ENCODE measurements around the gene TIMP2.
"Not testable (repeated sequence)": the region's sequence is repeated elsewhere in the genome, so short reads cannot be mapped to it uniquely, and the experiment has no call there.

TIMP2 gene

DNA sequence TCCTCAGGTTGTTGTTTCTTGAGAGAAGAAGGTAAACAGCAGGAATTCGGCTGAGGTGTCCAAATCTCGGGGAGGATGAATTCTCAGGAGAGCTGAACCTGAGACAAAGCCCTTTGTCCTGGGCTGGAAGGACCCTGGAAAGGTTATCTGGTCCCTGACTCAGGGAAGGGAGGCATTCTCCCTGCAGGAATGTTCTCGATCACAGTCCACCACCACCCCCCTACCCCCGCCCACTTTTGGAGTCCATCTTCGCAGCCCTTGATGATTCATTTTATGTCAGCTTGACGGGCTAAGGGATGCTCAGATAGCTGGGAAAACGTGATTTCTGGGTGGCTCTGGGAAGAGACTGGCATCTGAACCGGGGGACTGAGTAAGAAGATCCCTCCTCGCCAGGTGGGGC, 20.8 kb downstream of the TIMP2 start:
- no peak for DNase-seq

DNA sequence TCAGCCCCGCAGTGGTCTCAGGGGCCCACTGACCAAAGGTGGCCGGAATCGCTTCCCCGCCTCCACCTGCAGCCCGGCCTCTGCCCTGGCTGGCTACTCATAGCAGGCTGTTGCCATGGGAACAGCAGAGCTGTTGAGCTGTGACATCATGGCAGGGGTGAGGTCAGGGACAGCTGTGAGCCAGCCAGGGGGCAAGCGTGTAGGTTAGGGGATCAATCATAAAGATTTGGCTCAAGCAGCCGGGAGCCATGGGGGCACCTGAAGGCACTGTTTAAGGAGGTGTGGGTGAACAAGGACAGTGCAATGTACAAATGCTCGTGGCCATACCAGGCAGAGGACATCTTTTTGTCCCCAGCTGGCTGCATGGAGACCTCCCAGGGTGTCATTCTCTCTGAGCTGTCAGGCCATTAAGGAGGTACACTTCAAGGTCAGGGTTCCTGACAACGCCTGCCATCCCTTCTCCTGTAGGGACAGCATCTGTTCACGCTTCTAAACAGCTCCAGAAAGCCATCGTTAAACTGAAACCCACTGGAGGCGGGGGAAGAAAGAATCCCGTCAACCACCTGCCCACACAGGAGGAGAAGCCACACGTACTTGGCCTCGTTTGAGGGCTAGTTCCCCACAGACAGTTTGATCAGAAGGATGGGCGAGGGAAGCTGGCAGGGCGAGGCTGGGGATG, 21.9 kb downstream of the TIMP2 start, which contains the start of gene CEP295NL:
CEP295NL (minus strand) TSS at position 101 of the 679 bp plus-strand sequence. CDS start 1,373 bp downstream, outside the sequence.
- peak in 1 of 2 experiments; percentile 26 for DNase-seq

DNA sequence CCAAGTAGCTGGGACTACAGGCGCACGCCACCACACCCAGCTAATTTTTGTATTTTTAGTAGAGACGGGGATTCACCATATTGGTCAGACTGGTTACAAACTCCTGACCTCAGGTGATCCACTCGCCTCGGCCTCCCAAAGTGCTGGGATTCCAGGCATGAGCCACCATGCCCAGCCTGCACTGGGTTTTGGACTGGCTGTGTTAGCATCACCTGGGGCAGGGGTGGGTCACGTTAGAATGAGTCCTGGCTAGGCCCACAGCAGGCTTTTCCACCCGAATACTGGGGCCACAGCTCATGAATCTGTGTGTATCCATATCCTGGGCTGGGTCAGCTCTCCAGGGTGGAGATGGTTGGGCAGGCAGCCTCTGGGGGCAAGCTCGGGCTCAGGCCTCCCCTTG, 23.0 kb downstream of the TIMP2 start:
- not testable (repeated sequence) for DNase-seq

DNA sequence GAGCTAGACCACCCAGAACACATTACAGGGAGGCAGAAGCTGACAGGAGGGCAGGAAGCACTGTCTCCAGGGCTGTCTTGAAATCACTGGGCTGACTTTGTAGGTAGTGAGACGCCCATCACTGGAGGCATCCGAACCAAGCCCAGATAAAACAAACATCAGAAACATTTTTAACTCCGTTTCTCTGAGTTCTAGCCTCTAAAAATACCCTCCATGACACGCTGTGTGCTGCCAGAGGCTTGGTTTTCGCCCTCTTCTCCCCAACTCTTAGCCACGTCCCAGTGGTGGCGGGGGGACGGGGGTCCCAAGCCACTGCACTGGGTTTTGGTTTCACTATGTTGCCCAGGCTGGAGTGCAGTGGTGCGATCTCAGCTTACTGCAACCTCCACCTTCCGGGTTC, 23.4 kb downstream of the TIMP2 start:
- no peak for DNase-seq

DNA sequence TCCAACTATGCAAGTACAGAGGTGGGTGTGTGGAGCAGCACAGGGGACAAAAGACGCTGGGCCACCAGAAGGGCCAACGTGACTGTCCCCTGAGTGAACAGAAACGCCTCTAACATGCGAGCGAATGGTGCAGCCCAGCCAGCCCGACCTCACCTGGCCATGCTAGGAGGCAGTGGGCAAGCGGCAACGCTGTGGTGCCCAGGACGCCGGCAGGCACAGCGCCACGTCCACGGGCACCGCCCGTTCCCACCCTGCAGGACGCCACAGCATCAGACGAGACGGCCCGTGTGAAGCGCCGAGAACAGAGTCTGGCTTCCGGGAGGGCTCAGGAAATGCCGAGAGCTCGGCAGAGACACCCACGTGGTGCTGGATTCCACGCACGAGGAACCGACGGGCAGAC, 24.4 kb downstream of the TIMP2 start:
- no peak for DNase-seq

DNA sequence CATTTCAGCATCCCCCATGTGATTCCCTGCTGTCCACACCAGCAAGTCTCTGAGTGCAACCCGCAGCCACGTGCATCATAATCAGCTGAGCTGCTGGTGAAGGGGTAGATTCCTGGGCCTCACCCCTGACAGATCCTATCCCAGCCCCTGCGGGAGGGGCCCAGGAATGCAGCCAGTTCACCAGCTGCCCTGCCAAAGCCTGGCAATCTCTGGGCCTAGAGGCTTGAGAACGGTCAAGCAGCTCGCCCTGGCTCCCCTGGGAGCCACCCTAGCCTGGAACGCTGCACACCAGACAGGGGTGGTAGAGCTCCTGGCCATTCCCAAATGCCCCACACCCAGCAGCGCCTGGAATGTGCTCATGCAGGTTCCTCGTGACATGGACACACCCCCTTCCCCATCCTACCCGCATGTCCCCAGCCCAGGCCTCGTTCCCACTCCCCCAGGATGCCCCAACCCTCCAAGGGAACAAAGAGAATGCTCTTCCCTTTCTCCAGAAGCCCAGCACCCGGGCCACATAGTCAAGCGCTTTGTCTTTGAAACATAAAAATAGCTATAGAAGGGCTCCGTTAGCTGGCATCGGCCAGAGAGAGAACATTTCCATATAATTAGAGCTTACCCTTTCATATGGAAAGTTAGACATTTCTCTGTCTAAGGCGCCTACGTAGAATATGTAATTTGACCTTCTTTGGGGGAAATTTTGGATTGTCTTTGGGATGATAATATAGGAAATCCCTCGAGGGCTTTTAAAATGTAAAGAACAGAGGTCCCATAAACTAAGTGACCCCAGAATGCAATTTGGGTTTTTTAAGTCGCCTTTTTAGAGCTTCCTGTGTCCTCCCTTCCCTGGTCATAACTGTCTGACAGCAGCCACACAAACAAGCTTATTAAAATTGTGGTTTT, 25.6 kb downstream of the TIMP2 start:
- no peak for DNase-seq

DNA sequence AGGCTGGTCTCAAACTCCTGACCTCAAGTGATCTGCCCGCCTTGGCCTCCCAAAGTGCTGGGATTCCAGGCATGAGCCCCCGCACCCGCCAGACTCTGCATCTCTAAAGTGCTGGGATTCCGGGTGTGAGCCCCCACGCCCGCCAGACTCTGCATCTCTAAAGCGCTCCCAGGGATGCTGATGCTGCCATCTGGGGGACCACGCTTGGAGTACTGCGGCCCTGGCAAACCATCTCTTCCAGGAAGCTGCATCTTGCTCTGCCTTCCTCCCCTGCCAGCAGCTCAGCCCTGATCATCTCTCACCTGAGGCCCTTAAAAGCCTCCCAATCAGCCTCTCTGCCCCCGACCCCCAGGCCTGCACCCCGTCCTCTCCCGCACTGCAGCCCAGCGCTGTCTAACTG, 26.2 kb downstream of the TIMP2 start:
- no peak for DNase-seq

DNA sequence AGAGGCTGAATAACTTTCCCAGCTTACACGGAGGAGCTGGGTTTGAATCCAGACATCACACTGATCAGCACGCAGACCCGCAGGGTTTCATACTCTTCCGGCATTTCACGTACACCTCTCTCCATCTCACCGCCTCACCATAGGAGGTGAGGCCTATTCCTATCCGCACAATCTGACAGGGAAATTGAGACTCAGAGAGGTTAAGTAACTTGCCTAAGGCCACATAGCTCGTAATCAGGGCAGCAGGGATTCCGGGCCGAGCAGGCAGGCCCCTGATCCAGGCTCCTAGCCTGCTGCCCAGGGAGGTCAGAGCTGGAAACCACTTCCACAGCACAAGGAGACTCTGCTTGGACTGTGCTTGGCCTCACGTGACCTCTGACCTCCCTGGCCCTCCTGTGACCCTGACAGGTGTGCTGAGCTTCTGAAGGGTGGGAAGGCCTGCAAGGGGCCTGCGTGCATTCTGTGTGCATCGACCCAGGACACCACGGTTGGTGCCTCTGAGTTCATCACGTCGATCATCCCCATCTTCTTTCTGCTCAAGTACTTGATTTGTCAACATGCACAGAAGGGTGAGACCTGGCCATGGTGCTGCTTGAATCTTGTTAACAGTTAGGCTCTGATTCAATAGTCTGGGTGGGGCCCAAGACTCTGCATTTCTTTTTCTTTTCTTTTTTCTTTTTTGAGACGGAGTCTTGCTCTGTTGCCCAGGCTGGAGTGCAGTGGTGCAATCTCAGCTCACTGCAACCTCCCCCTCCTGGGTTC, 26.9 kb downstream of the TIMP2 start:
- no peak for DNase-seq

DNA sequence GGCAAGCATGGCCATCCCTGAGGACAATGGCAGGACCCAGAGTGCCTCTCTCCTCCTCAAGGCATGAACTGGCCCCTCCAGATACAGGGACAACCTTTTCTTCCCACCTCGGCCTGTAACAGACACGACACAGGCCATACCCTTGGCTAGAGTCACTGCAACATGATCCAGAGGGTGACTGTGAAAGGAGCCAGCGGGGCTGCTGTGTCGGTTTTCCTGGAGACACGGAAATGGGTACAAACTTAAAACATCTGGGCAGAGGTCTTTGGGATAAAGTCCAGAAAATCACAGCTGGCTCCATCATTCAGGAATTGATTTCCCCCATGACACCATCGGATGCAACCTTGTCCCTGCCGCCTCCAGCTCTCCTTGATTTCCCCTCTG, 27.5 kb downstream of the TIMP2 start:
- no peak for DNase-seq

DNA sequence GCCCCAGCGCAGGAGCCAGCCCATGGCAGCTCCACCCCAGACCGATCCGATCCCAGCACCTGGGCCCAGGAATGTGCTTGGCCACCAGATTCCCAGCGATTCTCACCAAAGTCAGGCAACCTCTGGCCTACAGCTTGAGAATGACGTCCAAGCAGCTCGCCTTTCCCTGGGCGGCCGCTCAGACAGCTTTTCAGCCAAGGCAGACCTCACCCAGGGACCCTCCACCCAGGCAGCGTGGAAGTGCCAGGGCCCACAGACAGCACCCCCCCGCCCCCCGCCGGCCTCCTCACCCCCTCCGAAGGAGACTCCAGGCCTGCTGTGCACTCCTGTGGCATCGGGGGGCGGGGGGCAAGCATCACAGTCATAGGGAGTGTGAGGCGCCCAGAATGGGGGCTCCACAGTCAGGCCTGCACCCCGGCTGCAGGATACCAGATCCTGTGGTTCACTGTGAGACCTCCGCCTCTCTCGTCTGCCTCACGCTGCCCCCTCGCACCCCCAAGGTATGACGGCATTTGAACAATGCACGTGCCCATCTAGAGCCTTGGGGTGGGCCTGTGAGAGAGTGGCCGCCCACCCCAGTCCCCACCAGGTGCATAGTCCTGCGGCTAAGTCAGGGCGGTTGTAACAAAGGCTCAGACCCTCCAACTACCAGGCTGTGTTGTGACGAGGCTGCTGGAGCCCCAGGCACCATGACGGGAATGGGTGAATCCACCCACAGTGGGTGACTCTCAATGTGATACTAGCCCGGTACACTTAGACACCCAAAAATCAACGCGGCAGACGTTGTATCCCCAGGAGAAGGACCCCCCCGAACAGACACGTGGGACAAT, 28.1 kb downstream of the TIMP2 start:
- DNase-seq: no peak

DNA sequence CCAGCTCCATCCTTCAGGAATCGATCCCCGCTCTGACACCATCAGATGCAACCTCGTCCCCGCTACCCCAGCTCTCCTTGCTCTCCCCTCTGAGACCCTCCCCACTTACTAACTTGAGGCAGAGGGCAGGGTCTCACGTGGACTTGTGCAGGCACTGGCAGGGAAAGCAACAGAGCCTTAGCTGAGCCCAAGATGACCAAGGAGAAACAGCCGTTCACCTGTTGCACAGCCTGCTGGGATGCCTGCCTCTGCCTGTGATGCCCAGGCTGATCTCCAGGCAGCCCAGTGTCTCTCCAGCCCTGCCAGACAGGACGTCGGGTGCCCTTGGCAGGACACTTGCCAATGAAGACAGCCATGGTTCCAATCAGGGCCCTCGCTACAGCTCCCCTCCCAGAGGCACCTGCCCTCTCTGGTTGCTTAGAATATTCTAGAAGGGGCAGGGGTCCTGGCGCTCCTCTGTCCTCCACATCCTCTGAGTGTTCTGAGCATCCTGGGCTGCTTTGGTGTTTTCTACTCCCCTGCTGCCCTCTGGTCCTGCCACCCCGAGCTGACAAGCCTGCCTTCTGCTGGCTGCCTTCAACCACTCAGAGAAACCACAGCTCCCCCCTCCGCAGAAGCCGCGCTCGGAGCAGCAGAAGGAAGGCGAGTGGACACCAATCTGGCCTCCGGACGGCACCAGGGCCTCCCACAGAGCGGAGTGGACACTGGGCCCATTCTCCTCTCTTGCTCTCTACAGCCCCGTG, 28.9 kb downstream of the TIMP2 start:
- DNase-seq: no peak

DNA sequence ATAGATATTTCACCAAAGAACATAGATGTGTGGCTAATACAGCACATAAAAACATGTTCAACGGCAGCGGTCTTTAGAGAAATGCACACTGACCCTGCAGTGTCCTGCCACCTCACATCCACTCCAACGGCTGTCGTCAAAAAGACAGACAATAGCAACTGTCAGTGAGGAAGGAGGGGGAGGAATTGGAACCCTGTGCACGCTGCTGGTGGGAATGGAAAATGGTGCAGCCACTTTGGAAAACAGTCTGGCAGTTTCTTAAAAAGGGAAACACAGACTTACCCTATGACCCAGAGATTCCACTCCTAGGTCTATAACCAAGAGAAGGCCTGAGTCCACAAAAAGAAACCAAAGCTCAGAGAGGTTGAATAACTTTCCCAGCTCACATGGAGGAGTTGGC, 29.9 kb downstream of the TIMP2 start:
- DNase-seq: no peak

DNA sequence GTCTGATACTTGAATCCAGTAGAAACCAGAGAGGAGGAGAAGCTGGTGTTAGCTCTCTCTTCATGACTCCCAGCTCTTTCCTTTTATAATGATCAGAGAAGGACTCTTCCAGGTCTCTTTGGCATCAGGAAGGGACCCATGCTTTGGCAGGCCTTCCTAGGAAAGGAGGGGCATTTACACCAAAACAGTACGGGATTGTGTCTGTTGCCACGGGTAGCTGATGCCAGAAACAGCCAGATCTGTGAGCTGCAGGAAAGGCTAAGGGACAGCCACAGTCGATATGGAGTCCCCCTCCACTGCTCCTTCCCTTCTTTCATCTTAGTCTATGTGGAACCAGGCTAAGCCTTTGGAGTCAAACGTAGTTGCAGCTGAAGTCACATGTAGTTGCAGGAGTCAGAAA, 31.5 kb downstream of the TIMP2 start:
- DNase-seq: no peak

DNA sequence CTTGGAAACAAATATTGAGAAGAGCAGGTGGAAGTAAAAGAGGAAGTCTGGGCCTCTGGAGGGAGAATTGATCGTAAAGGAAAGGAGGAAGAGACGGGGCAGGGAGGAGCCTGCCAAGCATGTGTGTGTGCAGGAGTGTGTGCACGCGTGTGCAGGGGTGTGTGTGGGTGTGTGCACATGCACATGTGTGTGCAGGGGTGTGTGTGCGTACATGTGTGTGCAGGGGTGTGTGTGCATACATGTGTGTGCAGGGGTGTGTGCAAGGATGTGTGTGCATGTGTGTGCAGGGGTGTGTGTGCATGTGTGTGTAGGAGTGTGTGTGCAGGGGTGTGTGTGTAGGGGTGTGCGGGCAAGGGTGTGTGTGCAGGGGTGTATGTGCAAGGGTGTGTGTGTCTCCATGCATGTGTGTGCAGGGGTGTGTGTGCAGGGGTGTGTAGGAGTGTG, 32.2 kb downstream of the TIMP2 start:
- no peak for DNase-seq

DNA sequence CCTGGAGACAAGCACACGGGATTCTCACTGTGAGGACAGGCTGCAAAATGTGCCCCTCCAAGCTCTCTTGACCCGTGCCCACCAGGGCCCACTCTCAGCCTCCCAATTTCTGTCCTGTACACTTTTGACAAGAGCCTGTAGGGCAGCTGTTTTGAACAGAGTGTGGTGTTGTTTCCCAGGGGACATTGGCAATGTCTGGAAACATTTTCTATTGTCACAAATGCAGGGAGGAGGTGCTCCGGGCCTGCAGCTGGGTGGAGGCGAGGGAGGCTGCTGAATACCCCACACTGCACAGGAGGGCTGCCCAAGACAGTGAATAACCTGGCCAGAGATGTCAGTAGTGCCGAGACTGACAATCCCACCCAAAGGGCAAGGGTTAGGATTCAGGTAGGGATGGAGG, 32.7 kb downstream of the TIMP2 start:
- no peak for DNase-seq

DNA sequence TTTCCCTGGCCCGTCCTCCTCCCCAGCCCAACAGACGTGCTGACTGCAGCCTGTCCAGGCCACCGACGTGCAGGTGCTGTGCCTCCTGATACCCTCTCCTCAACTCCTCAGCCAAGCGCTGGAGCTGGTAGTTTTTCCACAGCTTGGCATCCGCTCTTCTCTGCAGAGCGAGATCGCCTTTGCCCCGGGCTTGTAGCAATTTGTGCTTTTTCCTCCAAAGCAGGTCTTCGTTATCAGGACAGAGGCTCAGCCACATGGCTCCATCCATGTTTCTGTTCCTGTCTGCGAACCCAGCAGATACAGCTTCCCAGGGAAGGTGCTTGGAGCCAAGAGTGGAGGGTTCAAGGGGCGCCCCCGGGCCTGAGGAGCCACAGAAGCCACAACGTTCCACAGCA, 33.1 kb downstream of the TIMP2 start:
- DNase-seq: no peak

DNA sequence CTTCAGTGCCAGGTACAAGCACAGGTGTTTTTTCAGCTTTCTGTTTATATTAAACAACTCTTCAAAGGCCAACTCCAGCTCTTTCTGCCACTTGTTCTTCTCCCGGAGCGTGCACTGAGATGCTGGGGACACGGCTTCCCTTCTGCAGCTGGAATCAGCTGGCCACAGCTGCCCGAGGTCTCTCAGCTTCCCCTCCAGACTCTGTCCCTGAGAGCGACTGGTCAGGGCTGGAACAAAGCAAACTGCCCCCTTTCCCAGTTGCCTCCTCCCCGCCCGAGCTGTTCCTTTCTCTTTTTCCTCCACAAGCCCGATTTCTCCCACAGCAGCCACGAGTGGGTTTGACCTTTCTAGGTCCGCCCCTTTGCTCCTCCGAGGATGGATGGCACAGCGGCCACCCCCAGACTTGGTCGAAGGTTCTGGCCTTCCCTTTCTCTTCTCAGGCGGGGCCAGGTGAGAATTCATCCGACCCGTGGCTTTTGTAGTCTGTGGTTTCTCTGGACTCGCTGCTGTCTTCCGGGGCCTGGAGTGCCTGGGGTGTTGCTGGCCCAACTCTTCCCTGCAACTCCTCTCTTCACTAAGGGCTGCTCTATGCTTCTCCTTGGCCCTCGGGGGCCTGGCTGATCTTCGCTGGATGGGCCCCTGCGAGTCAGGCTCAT, 33.7 kb downstream of the TIMP2 start:
- no peak for DNase-seq

DNA sequence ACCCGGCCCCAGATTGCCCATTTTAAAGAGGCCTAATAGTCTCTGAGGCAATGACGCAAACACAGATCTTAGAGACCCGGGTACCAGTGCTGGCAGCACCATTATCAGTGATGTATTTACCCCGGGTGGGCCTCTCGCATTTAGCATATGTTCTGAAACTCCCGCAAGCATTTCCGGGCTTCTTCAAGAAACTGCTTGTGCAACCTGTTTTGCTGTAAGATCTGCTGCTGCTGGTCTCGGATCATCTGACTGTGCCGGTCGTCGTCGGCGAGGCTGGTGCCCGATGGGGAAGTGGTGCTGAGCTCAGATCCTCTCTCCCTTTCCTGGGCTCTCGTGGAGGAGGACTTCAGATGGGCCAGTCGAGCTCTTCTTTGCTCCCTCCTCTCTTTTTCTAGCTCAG, 34.7 kb downstream of the TIMP2 start:
- DNase-seq: no peak

DNA sequence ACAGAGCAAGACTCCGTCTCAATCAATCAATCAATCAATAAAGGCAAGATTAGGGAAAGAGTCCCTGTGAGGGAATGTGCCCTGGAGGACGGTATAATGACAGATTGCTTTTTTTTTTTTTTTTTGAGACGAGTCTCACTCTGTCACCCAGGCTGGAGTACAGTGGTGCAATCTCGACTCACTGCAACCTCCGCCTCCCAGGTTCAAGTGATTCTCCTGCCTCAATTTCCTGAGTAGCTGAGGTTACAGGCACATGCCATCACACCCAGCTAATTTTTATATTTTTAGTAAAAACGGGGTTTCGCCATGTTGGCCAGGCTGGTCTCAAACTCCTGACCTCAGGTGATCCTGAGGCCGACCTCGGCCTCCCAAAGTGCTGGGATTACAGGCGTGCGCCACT, 35.1 kb downstream of the TIMP2 start:
- not testable (repeated sequence) for DNase-seq

DNA sequence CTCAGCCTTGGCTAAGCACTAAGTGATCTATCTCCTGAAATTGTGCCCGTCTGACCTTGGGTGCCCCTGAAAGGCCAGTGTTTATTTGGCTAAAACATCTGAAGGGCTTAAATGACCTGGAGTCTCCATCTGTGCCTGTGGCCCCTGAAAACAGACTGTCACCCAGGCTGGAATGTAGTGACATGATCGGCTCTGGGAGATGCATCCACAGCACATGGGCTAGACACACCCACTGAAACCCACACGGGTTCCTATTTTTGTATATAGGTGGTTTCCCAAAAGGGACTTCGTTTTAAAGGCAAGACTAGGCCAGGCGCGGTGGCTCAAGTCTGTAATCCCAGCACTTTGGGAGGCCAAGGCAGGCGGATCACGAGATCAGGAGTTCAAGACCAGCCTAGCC, 35.7 kb downstream of the TIMP2 start:
- no peak for DNase-seq

DNA sequence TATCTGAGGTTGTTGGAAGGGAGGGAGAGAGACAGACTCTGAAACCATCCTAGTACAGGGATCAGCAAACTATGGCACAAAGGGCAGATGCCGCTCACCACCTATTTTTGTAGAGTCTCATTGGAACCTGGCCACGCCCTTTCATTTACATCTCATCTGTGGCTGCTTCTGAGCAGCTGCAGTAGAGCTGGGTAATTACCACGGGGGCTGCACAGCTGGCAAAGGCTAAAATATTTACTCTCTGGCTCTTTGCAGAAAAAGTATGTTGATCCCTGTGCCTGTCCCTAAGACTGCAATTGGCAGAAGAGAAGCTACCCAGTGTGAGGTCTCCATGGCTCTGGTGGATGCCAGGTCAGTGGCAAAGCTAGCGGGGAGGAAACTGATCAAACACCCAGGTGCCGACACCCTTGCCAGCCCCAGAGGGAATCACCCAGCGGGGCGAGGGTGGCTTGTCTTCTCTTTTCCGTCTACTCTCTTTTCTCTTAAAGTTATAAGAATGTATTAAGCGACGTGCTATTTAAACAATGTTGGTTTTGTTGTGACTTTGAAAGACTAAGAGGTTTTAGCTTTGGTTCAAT, 36.2 kb downstream of the TIMP2 start:
- DNase-seq: peak in 1 of 2 experiments; percentile 12
